Mammary epithelial cell (primary cell): ENCODE data around the gene CHID1.

Experiments used
- CTCF ChIP-seq, 2 donors: IDR thresholded peaks in 1 of 2; conservative IDR thresholded peaks in 1 of 2; 2 replicates each; pipeline ENCODE4 v1.5.1; 2011 to 2012; ENCODE audit warnings: inconsistent platforms in 2 of 2, low read length in 2 of 2, mild to moderate bottlenecking in 2 of 2, control low read depth in 1 of 2, low read depth in 1 of 2; ENCODE audit not compliant: insufficient read depth in 1 of 2; ENCODE audit errors: extremely low read depth in 1 of 2
- EZH2 ChIP-seq: IDR thresholded peaks from 2 replicates; pipeline ENCODE4 v1.6.1; 2012; ENCODE audit warnings: low read length, inconsistent platforms, borderline replicate concordance

DNA sequence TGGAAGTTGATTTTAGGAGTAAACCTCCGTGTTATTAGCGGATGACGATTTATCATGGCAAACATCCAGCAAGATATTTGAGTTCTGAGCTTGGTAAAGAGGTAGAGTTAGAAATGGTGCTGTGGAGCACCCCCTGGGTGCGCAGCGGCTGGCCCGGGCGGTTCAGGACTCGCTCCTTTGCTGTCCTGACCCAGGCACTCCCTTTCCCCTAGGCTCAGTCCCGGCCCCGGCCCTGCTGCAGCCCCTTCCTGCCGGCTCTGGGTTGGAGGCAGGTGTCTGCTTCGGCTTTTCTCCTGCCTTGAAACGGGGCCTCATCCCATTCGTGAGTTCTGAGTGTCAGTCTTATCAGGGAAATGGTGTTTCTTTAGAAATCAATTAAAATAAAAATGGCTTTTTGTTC lies 48.4 kb upstream of the CHID1 start:
- TF ChIP-seq CTCF (conservative IDR thresholded peaks at IDR 0.05 in 1 of 2, IDR thresholded peaks at IDR 0.05 in 1 of 2; ENCODE audit: extremely low read depth in 1 of 2, insufficient read depth in 1 of 2, low read depth in 1 of 2, low read length in 2 of 2) (no peak), EZH2 (no peak)
